Stimulated activated CD4-positive, alpha-beta T cell treated with anti-CD3 and anti-CD28 coated beads, Interleukin-15, amount 100 ng/mL, for 48 hours (primary cell): Measurements from ENCODE around the gene CMPK2.

ENCODE experiments used
- DNase-seq, 2 donors: peaks; one replicate each; pipeline ENCODE4 v3.0.0-alpha.2; 2020; ENCODE audit warnings: low read depth in 2 of 2

CMPK2 gene

GRCh38 chr2:6810961-6811360 is 54.7 kb downstream of the CMPK2 start:
- no peak for DNase-seq

- DNase-seq = no peak
Observed at GRCh38 chr2:6808426-6808825, 57.3 kb downstream of the CMPK2 start.

- no peak for DNase-seq
Observed at GRCh38 chr2:6806604-6807003, 59.1 kb downstream of the CMPK2 start.

- DNase-seq = no peak
Observed at GRCh38 chr2:6800553-6800952, 65.2 kb downstream of the CMPK2 start.
